AG10803 (cell line): ENCODE measurements around the gene SLC28A1.

Experiments
- DNase-seq: peaks from one replicate; pipeline ENCODE4 v3.0.0; 2010; ENCODE audit warnings: low read depth
- H3K4me3 ChIP-seq: 2 replicates; pipeline ENCODE4 v1.5.1; 2011; ENCODE audit warnings: mild to moderate bottlenecking, low read length, control low read depth
- CTCF ChIP-seq: conservative IDR thresholded peaks from 2 replicates; pipeline ENCODE4 v1.5.1; 2011; ENCODE audit warnings: mild to moderate bottlenecking, low read length, control low read depth, inconsistent platforms

SLC28A1 gene

GRCh38 chr15:84967380-84967779 lies 82.9 kb downstream of the SLC28A1 start:
- peak; percentile 29 for DNase-seq
- no peak overlapping the region for H3K4me3 ChIP-seq
- TF ChIP-seq CTCF: no peak

GRCh38 chr15:84968301-84968700 lies 83.8 kb downstream of the SLC28A1 start:
- no peak for TF ChIP-seq CTCF
- no peak overlapping the region for H3K4me3 ChIP-seq
- no peak for DNase-seq

- TF ChIP-seq CTCF: no peak
- no peak overlapping the region for H3K4me3 ChIP-seq
- no peak for DNase-seq
Observed at GRCh38 chr15:84969257-84969656, 84.8 kb downstream of the SLC28A1 start.

GRCh38 chr15:84970843-84971242 lies 86.4 kb downstream of the SLC28A1 start:
- TF ChIP-seq CTCF: no peak
- no peak for DNase-seq
- no peak overlapping the region for H3K4me3 ChIP-seq

GRCh38 chr15:84973492-84974460 lies 89.3 kb downstream of the SLC28A1 start:
- no peak for DNase-seq
- TF ChIP-seq CTCF: no peak
- H3K4me3 ChIP-seq: no peak overlapping the region

GRCh38 chr15:84975871-84976351 lies 91.4 kb downstream of the SLC28A1 start:
- no peak overlapping the region for H3K4me3 ChIP-seq
- no peak for DNase-seq
- no peak for TF ChIP-seq CTCF

GRCh38 chr15:84976746-84977345 lies 92.4 kb downstream of the SLC28A1 start:
- no peak overlapping the region for H3K4me3 ChIP-seq

More at GRCh38 chr15:84976746-84977345, 92.4 kb downstream of the SLC28A1 start:
- no peak for TF ChIP-seq CTCF
- DNase-seq: no peak
